Measurements from ENCODE around the gene COBL.
A peak's percentile ranks its signal among the peaks of the same experiment; 100 is the strongest.

The COBL gene

GRCh38 chr7:50988988-50989387 lies 327.6 kb downstream of the COBL start:
- no peak overlapping the region for H3K27ac ChIP-seq
- TF ChIP-seq, protein P1, sequence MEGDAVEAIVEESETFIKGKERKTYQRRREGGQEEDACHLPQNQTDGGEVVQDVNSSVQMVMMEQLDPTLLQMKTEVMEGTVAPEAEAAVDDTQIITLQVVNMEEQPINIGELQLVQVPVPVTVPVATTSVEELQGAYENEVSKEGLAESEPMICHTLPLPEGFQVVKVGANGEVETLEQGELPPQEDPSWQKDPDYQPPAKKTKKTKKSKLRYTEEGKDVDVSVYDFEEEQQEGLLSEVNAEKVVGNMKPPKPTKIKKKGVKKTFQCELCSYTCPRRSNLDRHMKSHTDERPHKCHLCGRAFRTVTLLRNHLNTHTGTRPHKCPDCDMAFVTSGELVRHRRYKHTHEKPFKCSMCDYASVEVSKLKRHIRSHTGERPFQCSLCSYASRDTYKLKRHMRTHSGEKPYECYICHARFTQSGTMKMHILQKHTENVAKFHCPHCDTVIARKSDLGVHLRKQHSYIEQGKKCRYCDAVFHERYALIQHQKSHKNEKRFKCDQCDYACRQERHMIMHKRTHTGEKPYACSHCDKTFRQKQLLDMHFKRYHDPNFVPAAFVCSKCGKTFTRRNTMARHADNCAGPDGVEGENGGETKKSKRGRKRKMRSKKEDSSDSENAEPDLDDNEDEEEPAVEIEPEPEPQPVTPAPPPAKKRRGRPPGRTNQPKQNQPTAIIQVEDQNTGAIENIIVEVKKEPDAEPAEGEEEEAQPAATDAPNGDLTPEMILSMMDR (conservative IDR thresholded peaks at IDR 0.05): no peak

DNA sequence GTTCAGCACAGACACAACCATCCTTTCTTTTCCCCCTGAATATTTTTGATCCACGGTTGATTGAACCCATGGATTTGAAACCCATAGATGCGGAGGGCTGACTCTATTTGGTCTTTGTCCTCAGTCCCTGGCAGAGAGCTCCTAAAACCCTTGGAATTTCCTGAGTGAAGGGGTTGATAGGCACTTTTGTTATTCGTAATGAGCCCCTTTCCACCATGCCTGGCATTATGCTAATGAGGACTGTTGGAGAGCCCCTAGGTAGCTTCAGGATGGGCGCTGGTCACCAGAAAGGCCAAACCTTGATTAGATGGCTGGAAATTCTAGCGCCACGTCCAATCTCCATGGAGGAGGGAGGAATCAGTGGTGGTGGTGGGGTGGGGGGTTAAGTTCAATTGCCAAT lies 328.1 kb downstream of the COBL start:
- H3K27ac ChIP-seq: no peak overlapping the region
- TF ChIP-seq, protein P1 (conservative IDR thresholded peaks at IDR 0.05): no peak

GRCh38 chr7:50985096-50985495 lies 331.5 kb downstream of the COBL start:
- H3K27ac ChIP-seq: no peak overlapping the region
- TF ChIP-seq, protein P1 (conservative IDR thresholded peaks at IDR 0.05): no peak

GRCh38 chr7:50983850-50984249 lies 332.8 kb downstream of the COBL start:
- no peak overlapping the region for H3K27ac ChIP-seq
- TF ChIP-seq, protein P1 (conservative IDR thresholded peaks at IDR 0.05): no peak

- TF ChIP-seq, protein P1 (conservative IDR thresholded peaks at IDR 0.05): 0 out of 2 replicates have a peak, but pooled peaks have one; percentile 7
- no peak overlapping the region for H3K27ac ChIP-seq
Measured at GRCh38 chr7:50982626-50983025, 334.0 kb downstream of the COBL start.

GRCh38 chr7:50981743-50982142 lies 334.9 kb downstream of the COBL start:
- TF ChIP-seq, protein P1 (conservative IDR thresholded peaks at IDR 0.05): no peak
- no peak overlapping the region for H3K27ac ChIP-seq

GRCh38 chr7:50980411-50980810 lies 336.2 kb downstream of the COBL start:
- H3K27ac ChIP-seq: no peak overlapping the region
- TF ChIP-seq, protein P1 (conservative IDR thresholded peaks at IDR 0.05): no peak

Measured in VCaP (cell line).